ENCODE results near the gene LOXL3.
"Not testable (repeated sequence)": the region's sequence is repeated elsewhere in the genome, so short reads cannot be mapped to it uniquely, and the experiment has no call there.

LOXL3 gene

DNA sequence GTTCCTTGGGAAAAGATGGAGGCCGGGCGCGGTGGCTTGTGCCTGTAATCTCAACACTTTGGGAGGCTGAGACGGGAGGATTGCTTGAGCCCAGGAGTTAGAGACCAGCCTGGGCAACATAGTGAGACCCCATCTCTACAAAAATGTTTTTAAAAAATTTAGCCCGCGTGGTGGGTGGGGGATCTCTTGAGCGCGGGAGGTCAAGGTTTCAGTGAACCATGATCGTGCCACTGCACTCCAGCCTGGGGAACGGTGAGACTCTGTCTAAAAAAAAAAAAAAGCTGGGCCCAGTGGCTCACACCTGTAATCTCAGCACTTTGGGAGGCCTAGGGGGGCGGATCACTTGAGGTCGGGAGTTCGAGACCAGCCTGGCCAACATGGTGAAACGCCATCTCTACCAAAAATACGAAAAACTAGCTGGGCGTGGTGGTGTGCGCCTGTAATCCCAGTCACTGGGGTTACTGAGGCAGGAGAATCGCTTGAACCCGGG is 70.0 kb downstream of the LOXL3 start:
- DNase-seq = not testable (repeated sequence)

DNA sequence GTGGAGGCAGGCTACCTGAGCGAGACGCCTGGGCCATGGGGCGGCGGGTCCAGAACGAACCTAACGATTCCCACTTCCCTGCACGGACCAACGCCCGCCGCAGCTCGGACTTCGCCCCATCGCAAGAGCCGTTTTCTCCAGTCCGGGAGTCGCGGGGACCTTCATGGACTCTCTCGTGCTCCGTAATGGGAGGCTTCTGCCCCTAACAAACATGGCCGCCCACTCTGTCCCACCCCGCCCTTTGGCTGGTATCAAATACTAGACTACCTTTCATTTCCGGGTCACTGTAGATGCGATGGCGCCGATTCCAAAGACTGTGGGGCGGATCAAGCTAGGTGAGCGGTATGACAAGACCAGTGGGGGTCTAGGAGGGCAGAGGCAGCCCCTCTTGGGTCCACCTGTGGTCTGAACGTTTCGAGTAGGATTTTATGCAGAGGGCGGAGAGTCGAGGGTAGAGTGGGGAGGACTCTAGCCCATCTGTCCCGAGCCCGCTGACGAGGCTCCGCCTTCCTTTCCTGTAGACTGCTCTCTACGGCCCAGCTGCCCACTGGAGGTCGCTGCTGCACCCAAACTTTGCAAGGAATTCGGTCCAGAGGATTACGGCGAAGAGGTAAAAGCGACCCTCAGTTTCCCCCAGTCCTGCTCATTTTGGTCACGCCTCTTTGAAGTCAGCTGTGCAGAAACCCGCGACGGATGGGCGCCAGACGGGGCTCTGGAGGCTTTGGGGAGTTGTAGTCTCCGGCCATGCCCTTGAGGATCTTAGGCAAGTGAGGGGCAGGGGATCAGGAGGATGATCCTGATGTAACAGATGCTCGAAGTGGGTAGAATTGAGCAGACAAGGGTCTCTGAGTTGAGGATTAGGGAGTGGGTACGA is 70.7 kb downstream of the LOXL3 start, which contains the start of the genes CCDC142 and TTC31:
TSS of gene CCDC142 (minus strand) at position 198 of the 874 bp plus-strand sequence. CDS start at position 37, 161 bp downstream.
TSS of gene TTC31 (plus strand) at position 281 of the 874 bp plus-strand sequence. CDS start at position 296, 15 bp downstream.
- DNase-seq = peak; percentile 96
